NCI-H2081 (cell line): ENCODE data around the gene CCDC9B.
A peak's percentile ranks its signal among the peaks of the same experiment; 100 is the strongest.

Source experiments
- DNase-seq, 2 experiments: peaks; one replicate each; lab custom pipeline; 2025; lab: John Stamatoyannopoulos, UW

CCDC9B gene

DNA sequence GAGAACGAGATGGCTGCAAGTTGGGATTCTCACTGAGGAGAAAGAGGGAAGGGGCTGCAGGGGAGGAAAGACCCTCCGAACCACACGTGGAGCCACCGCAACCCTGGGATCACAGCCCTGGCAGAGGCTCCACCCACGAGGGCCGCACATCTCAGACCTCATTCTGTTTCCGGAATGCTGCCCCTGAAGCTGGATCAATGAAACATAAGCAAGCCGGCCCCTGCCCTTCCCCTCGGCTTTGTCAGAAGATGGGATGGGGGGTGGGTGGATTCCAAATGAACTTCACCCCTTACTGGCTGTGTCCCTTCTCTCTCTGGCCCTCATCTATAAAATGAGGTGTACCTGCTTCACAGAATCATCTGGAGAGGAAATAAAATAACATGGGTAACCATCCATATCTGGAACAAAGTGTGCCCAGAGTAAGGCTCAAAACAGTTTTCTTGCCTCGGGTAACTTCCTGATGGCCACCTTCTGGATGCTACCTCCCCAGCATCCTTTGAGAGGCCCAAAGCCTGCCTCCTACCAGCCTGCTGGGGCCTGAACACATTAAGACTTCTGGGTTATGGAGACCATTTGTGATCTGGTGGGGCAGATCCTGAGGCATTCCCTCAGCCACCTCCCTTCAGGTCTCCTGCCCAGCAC lies 4.6 kb upstream of the CCDC9B start:
- DNase-seq = no peak

DNA sequence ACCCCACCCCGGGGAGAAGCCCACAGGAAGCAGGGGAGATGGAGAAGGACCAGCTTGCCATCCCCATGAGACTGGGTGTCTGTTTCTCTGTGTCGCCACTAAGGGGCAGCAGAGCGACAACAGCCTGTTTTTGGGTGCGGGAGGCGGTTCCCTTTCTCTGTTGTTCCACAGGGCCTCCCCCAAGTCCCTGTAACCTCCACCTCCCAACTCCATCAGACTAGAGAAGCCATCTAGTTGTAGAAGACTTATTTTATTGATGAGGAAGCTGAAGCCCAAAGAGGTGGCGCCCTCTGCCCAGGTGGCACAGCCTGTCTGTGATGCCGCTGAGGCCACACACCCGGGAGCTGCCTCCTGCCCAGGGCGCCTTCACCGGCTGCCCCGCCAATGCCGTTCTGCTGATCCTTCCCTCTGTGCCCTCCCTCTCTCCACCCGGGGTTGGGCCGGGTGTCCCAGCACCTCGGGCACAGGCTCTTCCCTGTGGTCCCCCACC lies 3.9 kb upstream of the CCDC9B start:
- DNase-seq = peak; percentile 45 to 50

- DNase-seq = no peak
Measured at GRCh38 chr15:40344217-40344616, 3.5 kb upstream of the CCDC9B start.

GRCh38 chr15:40343512-40343911 lies 2.8 kb upstream of the CCDC9B start:
- no peak for DNase-seq

DNA sequence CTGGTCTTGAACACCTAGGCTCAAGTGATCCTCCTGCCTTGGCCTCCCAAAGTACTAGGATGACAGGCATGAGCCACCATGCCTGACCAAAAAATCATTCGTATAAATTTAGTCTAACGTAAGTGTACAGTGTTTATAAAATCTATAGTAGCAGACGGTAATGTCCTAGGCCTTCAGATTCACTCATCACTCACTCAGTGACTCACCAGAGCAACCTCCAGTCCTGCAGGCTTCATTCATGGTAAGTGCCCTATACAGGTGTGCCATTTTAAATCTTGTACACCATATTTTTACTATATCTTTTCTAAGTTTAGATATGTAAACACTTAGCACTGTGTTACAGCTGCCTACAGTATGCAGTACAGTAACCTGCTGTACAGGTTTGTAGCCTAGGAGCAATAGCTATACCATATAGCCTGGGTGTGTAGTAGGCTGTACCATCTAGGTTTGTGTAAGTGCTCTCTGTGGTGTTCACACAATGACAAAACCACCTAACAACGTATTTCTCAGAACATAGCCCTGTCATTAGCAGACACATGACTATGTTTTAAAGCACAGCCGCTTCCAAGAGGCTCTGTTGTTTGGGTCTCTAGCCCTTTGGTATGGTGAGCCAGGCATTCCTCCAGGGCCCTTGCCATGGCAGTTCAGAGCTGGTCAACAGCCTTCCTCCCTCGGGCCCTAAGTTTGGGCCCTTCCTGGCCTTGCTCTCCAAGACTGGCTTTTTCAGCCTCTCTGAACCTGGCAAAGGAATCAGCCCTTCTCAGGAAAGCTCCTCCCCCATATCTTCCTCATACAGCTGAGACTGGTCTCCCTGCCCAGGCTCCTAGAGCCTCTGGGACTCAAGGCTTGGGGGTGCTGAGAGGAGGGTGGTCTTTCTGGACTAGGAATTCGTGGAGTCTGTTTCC lies 1.9 kb upstream of the CCDC9B start:
- DNase-seq = no peak

- DNase-seq = peak; percentile 45 to 48
Measured at GRCh38 chr15:40340038-40340739, 550 bp downstream of the CCDC9B start.

- no peak for DNase-seq
Measured at GRCh38 chr15:40339621-40339945, 1.2 kb downstream of the CCDC9B start.

DNA sequence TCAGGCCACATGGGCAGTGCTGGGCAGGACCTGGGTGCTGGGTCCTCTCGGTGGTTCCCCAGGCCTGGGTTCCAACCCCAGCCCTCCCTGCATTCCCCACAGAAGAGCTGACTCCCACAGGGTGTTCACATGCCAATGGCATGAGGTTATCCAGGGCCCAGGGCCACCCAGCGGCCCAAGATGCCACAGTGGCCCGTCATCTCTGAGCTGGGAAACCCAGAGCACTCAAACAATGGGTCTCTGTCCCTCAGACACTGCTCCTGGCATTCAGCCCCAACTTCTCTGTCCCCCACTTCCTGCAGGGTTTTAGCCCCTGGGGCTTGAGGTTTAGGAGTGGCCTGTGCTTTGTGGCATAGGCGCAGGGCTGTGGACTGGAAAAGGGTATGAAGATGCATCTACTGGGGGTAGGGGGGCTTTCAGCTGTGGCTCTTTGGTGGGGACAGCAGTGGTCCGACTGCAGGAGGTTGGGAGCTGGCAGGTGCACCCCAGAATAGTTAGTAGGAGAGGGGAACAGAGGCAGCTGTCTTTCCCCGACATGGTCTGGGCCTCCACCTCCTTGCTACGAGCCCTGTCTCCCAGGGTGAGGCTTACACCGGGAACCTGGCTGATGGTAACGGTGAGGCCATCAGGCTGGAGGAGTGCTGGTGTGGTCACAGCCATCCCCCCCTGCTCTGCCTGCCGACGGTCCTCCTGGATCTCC lies 1.7 kb downstream of the CCDC9B start:
- DNase-seq = no peak

DNA sequence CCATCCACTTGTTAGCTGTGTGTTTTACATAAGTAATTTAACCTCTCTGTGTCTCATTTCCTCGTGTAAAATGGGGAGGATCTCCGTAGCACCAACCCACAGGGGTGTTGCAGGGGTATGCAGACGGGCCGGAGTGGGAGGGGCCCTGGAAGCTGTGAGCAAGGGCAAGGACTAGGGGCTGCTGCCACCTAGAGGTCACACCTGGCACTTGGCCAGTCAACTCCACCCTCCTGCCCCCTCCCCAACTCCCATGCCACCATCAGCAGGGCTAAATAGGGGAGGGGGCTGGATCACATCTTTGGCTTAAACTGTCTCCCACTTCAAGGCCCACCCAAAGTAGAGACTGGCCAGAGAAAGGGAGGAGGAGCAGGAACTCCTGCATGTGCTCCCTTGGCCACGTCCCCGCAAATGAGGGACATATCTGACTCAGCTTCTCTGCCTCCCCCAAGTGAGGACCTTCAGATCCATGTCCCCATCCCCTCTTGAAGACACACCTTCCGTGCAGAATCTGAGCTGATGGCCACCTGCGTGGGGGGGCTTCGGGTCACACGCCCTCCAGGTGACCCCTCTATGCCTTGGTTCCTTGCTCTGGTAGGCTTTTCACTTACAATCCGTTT lies 2.6 kb downstream of the CCDC9B start:
- peak; percentile 68 to 72 for DNase-seq

- no peak for DNase-seq
Measured at GRCh38 chr15:40337597-40337996, 3.1 kb downstream of the CCDC9B start.

DNA sequence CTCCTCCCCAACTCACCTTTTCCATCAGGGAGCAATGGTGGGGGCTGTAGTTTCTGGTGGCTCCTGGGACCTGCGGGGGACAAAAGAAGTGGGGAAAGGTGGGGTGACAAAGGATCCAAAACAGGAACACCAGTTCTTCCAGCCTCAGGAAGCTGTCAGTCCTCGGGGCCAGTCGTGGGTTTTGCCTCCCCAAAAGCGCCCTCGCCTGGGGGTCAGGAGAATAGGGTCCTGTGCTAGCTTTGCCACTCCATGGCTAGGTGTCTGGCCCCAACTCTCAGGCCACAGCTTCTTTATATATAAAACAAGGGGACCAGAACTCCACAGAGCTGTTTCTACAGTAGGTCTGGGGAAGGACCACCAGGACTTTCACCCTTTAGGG lies 4.0 kb downstream of the CCDC9B start:
- no peak for DNase-seq

GRCh38 chr15:40335938-40336743 lies 4.6 kb downstream of the CCDC9B start:
- peak; percentile 24 to 30 for DNase-seq

- no peak for DNase-seq
Measured at GRCh38 chr15:40334941-40335795, 5.6 kb downstream of the CCDC9B start.

DNA sequence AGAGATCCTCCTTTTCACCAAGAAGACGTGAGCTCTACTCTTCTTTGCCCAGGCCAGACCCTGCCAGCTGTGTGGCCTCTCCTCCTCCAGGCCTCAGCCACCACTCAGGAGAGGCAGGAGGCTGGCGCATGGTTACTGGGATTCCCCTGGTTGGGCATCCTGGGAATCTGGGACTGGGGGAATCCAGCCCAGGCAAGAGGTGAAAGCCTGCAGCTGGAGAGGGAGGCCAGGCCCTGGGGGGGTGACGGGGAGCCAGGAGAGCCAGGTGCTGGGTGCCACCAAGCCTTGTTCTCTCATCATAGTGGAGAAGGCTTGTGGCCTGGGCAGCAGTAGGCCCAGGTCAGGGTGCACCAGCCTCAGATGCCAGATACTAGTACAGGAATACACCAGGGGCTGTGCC lies 6.2 kb downstream of the CCDC9B start:
- no peak for DNase-seq

GRCh38 chr15:40333922-40334492 lies 6.7 kb downstream of the CCDC9B start:
- peak in 1 of 2 experiments; percentile 42 for DNase-seq

GRCh38 chr15:40332113-40332781 lies 8.5 kb downstream of the CCDC9B start:
- no peak for DNase-seq

GRCh38 chr15:40331637-40332036 lies 9.1 kb downstream of the CCDC9B start:
- no peak for DNase-seq

DNA sequence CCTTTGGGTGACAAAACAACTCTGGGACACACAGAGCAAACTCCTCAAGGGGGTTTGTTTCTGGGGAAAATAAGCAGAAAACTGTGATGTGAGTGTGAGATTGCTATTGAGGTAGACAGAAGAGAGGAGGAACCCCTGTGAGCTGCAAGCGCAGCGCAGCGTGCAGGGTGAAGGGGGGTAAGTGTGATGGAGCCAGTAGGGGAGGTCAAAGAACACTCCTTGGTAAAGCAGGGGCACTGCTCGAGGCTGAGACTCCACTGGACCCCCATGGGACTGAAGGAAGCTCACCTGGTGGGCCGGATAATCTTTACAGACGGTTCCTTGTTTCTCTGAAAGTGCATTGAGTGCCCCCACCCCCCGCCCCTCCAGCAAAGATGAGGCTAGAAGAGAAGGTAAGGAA lies 9.7 kb downstream of the CCDC9B start:
- DNase-seq = no peak

- DNase-seq = no peak
Measured at GRCh38 chr15:40330368-40330836, 10.3 kb downstream of the CCDC9B start.
